ENCODE measurements around the gene HNRNPF.
"Not testable (repeated sequence)": the region's sequence is repeated elsewhere in the genome, so short reads cannot be mapped to it uniquely, and the experiment has no call there.

HNRNPF gene

GRCh38 chr10:43350156-43350555 is 58.8 kb downstream of the HNRNPF start:
- DNase-seq (ENCODE audit: low read depth, low spot score) = no peak

DNA sequence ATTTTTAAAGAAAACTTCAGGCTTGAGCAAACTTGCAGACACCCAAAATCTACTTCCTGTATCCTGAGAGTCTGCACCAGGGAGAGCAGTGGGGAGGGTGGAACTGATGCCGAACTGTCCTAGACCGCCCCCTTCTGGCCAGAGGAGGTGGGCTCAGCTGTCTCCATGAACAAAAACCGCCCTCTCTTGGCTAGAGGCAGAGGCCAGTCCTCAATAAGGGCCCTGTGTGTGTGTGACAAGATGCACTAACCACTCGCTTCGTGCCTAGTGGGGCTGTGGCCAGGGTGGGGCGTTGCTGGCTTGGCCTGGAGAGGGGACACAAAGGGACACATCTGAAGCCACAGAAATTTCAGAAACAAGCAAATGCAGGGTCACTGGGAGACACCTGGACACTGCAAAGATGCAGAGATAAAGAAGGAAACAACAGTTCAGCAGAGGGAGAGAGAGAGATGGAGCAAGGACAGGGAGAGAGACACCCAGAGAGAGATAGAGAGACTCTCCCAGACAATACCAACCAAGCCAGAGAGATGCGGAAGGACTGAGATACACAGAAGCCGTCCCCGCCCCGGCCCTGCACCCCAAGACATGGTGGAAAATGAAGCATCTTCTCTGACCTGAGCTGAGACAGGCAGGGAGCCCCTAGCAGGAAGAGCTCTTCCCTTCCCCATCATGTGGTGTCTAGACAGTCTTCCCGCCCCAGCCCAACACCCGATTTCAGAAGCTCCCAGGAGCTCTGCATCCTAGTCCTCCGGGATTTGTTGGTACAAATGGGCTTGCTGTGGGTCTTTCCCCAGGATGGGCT is 60.3 kb downstream of the HNRNPF start:
- DNase-seq (ENCODE audit: low read depth, low spot score) = peak; percentile 21

DNA sequence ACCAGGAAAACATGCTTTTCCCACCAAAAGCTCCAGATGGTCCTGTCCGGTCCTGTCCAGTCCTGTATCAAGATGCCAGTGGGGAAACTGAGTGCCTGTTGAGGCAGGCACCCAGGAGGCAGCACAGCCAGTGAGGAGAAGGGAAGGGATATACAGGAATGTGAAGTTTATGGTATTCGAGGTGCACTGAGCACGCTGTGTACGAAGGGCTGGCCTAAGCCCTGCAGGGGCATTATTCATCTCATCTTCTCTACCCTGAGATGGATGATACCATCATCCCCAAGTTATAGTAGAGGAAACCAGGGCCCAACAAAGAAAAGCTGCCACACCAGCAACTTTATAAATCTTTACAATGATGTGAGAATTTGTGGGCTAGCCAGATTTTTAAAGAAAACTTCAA is 61.0 kb downstream of the HNRNPF start:
- no peak for DNase-seq (ENCODE audit: low read depth, low spot score)

- DNase-seq (ENCODE audit: low read depth, low spot score) = no peak
Observed at GRCh38 chr10:43344051-43344450, 64.9 kb downstream of the HNRNPF start.

DNA sequence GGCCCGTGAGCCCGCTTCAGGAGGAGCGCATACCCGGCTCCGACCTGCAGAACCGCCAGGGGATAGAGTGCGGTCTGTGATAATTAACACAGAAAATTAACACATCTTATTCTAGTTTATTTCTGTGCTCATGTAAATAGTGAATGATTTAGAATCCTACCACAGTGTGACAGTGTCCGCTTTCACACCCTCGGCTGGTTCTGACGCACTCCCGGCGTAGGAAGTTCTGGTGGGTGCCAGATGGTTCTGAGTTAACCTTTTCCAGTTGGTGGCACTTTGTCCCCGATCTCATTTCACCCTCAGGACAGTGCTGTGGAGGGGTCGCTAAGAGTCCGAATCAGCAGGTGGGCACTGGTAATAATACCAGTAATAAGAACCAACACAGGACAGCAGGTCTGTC is 65.9 kb downstream of the HNRNPF start:
- no peak for DNase-seq (ENCODE audit: low read depth, low spot score)

DNA sequence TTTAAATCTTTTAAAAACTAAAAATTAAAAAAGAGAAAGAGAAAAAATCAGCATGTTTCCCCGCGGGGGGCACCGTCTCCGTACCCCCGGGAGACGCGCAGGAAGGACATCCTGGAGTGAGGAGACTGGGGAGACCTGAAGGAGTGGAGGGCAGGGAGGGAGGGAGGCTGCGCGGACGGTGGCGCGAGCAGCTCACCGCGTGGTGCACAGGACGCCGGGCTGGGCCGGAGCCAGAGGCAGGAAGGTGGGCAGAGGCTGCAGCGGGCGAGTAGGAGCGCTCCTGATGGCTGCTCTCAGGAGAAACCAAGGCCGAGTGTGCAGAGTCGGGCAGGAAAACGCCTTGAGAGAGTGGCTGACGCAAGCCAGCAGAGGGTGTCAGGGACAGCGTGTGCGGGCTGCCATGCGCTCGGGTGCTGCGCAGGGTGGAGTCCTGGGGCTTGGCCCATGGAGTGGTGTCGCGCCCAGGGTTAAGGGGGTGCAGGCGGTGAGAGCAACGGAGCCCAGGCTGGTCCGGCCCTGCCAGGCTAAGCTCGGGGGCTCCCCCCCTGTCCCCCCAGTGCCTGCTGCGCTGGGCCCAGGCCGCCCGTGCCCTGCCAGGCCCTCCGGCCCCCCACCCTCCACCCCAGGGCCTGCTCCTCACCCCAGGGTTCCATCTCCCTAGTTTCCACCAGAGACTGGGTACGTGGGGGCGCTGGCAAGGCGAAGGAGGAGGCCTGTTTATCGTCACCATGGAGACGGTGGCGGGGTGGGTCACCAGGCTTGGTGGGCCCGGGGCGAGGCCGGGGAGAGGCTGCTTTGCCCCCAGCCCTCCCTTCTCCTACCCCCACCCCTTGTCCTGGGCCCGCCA is 66.5 kb downstream of the HNRNPF start:
- no peak for DNase-seq (ENCODE audit: low read depth, low spot score)

- DNase-seq (ENCODE audit: low read depth, low spot score) = no peak
Observed at GRCh38 chr10:43341450-43341849, 67.5 kb downstream of the HNRNPF start.

DNA sequence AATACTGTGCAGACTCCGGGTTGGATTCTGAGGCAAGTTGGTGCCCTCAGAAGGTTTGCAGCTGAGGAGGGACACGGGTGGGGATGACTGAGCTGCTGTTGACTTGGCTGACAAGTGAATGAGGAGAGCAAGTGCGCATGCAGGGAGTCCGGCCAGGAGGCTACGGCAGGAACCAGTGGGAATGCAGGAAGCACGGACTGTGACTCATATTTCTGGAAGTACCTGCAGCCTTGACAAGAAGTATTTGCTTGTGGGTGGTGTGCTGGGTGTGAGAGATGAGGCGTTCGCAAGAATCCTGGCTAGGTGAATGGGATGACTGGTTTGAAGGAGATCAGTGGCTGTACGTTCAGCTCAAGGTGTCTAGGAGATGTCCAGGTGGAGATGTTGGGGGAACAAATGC is 68.4 kb downstream of the HNRNPF start:
- no peak for DNase-seq (ENCODE audit: low read depth, low spot score)

GRCh38 chr10:43340101-43340500 is 68.9 kb downstream of the HNRNPF start:
- DNase-seq (ENCODE audit: low read depth, low spot score) = no peak

DNA sequence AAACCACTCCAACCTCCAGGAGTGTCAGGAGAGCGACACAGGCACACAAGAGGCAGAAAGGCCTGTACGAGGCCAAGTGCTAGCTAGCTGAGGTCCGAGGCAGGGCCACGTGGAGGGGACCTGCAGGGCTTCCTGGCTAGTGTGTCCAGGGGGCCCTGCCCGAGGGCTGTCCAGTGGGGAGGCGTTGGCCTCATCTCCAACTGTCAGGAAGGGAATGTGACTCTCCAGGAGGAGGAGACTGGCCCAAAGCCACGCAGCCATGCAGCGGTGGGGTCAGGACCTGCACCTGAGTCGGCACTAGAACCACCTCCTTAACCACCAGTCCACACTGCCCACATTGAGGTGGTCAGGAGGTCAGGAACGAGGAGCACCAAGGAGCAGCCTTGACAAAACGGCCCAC is 69.8 kb downstream of the HNRNPF start:
- no peak for DNase-seq (ENCODE audit: low read depth, low spot score)

GRCh38 chr10:43338117-43338516 is 70.9 kb downstream of the HNRNPF start:
- DNase-seq (ENCODE audit: low read depth, low spot score) = no peak

- DNase-seq (ENCODE audit: low read depth, low spot score) = not testable (repeated sequence)
Observed at GRCh38 chr10:43337536-43337935, 71.5 kb downstream of the HNRNPF start.

DNA sequence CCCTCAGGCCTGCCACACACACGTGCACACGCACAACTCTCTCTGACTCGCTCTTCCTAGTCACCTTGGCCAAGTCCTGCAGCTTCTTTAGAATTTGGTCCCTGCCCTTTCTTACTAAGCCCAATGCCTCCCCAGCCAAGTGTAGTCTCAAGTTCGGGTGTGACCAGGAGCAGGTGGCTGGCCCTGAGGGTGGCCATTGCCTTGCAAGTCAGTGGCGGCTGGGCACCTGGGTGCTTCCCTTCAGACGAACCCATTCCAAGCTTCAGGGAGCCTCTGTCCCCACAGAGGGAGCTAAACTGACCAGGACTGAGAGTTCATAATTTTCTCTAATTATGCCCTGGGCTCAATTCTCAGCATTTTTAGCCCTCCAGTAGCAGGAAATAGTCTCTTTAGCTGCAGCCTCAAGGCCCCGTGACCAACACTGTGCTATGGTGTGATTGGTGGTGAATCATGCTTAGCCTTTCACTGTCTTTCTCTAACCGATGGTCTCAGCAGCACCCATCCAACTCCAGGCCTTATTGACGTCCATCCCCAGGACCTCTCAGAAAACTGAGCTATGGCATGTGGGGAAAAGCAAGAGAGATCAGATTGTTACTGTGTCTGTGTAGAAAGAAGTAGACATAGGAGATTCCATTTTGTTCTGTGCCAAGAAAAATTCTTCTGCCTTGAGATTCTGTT is 72.2 kb downstream of the HNRNPF start:
- no peak for DNase-seq (ENCODE audit: low read depth, low spot score)

- DNase-seq (ENCODE audit: low read depth, low spot score) = no peak
Observed at GRCh38 chr10:43336061-43336460, 72.9 kb downstream of the HNRNPF start.

Data from brain pericyte (primary cell).